ENCODE measurements around the gene ARAF.

ARAF gene

DNA sequence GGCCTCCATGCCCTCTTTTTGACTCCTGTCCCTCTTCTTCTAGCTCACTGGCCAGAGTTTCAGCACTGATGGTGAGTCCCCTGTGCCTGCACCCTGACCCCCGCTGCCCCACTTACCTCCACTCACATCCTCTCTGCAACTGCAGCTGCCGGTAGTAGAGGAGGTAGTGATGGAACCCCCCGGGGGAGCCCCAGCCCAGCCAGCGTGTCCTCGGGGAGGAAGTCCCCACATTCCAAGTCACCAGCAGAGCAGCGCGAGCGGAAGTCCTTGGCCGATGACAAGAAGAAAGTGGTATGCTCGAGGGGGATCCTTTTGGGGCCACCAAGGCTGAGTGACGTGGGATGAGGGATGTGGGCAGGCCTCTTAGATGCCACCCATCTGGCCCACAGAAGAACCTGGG, 5.8 kb downstream of the ARAF start:
- ChIA-PET POLR2A (no interaction called here), CTCF (no interaction called here)
- Histone ChIP-seq H3K4me3 (ENCODE audit: low read depth, low read length) (no peak overlapping the region), H3K4me1 (ENCODE audit: control insufficient read depth, insufficient read depth, low read length) (no peaks in the 10 kb centered on the region), H3K9me3 (ENCODE audit: control insufficient read depth, insufficient read depth, low read depth, low read length) (no peaks in the 10 kb centered on the region), H3K27ac (ENCODE audit: extremely low read depth, low read depth, low read length) (no peak overlapping the region), H3K36me3 (ENCODE audit: control insufficient read depth in 2 of 2, insufficient read depth in 1 of 2, low read length in 2 of 2) (peaks cover 0 to 82% of the 10 kb centered on the region in 2 experiments; a peak in 1 of 3 replicates)
- TF ChIP-seq RBAK (tag by site-specific recombination; IDR thresholded peaks at IDR 0.05) (no peak), ZNF76 (tag by site-specific recombination; IDR thresholded peaks at IDR 0.05; ENCODE audit: borderline replicate concordance, low read depth) (no peak), ZNF549 (tag by site-specific recombination; IDR thresholded peaks at IDR 0.05) (no peak), ZNF341 (tag by site-specific recombination; IDR thresholded peaks at IDR 0.05; ENCODE audit: low read depth) (no peak), ZNF626 (tag by site-specific recombination; IDR thresholded peaks at IDR 0.05) (no peak), ZNF114 (tag by site-specific recombination; IDR thresholded peaks at IDR 0.05) (no peak)
- TF ChIP-seq, protein P1, sequence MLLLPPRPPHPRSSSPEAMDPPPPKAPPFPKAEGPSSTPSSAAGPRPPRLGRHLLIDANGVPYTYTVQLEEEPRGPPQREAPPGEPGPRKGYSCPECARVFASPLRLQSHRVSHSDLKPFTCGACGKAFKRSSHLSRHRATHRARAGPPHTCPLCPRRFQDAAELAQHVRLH (tag by site-specific recombination; IDR thresholded peaks at IDR 0.05) = no peak
- TF ChIP-seq, protein P2, sequence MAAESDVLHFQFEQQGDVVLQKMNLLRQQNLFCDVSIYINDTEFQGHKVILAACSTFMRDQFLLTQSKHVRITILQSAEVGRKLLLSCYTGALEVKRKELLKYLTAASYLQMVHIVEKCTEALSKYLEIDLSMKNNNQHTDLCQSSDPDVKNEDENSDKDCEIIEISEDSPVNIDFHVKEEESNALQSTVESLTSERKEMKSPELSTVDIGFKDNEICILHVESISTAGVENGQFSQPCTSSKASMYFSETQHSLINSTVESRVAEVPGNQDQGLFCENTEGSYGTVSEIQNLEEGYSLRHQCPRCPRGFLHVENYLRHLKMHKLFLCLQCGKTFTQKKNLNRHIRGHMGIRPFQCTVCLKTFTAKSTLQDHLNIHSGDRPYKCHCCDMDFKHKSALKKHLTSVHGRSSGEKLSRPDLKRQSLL (tag by site-specific recombination; IDR thresholded peaks at IDR 0.05) = no peak

DNA sequence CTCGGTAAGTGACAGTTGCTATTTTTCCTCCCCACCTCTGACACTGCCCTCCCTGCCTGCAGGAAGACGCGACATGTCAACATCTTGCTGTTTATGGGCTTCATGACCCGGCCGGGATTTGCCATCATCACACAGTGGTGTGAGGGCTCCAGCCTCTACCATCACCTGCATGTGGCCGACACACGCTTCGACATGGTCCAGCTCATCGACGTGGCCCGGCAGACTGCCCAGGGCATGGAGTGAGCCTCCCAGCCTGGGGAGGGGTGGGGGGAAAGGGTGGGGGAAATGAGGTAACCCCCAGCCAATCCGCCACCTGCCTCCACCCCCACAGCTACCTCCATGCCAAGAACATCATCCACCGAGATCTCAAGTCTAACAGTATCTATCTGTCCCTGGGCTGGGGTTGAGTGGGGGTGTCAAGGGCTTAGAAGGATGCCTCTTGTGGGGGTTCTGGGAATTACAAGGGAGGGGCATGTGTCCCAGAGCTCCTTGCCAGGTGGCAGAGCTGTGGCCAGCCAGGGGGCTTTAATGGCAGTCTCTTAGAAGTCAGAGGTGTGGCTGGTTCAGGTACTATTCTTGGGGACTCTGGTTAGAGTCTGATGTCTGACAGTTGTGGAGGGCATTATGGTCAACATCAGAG, 7.8 kb downstream of the ARAF start:
- POLR2A ChIA-PET = no interaction called here
- Histone ChIP-seq H3K27ac (ENCODE audit: extremely low read depth, low read depth, low read length) (no peak overlapping the region), H3K9me3 (ENCODE audit: control insufficient read depth, insufficient read depth, low read depth, low read length) (no peaks in the 10 kb centered on the region), H3K4me1 (ENCODE audit: control insufficient read depth, insufficient read depth, low read length) (no peaks in the 10 kb centered on the region), H3K4me3 (ENCODE audit: low read depth, low read length) (no peak overlapping the region), H3K36me3 (ENCODE audit: control insufficient read depth in 2 of 2, insufficient read depth in 1 of 2, low read length in 2 of 2) (peaks cover 0 to 73% of the 10 kb centered on the region in 2 experiments; a peak in 1 of 3 replicates)
- CTCF ChIA-PET = interaction anchor here (0.7 to 1.0 kb wide), 3 partner anchors 12 to 75 kb away, joined by 3 read pairs; no protein-coding TSS in a partner anchor
- TF ChIP-seq ZSCAN16 (tag by site-specific recombination; IDR thresholded peaks at IDR 0.05) (no peak), ZFP69B (tag by site-specific recombination; IDR thresholded peaks at IDR 0.05) (no peak), ZNF48 (tag by site-specific recombination; IDR thresholded peaks at IDR 0.05) (no peak), ZNF292 (tag by site-specific recombination; IDR thresholded peaks at IDR 0.05; ENCODE audit: borderline replicate concordance, low read depth) (no peak), PRDM1 (tag by site-specific recombination; IDR thresholded peaks at IDR 0.05) (no peak), ZBTB8A (tag by site-specific recombination; IDR thresholded peaks at IDR 0.05) (no peak), ZSCAN23 (tag by site-specific recombination; IDR thresholded peaks at IDR 0.05) (no peak), ZNF549 (tag by site-specific recombination; IDR thresholded peaks at IDR 0.05) (no peak), ZNF837 (tag by site-specific recombination; IDR thresholded peaks at IDR 0.05) (no peak), ZNF560 (tag by site-specific recombination; IDR thresholded peaks at IDR 0.05; ENCODE audit: borderline replicate concordance) (no peak), ZNF2 (tag by site-specific recombination; IDR thresholded peaks at IDR 0.05) (no peak)
- TF ChIP-seq, protein P3, sequence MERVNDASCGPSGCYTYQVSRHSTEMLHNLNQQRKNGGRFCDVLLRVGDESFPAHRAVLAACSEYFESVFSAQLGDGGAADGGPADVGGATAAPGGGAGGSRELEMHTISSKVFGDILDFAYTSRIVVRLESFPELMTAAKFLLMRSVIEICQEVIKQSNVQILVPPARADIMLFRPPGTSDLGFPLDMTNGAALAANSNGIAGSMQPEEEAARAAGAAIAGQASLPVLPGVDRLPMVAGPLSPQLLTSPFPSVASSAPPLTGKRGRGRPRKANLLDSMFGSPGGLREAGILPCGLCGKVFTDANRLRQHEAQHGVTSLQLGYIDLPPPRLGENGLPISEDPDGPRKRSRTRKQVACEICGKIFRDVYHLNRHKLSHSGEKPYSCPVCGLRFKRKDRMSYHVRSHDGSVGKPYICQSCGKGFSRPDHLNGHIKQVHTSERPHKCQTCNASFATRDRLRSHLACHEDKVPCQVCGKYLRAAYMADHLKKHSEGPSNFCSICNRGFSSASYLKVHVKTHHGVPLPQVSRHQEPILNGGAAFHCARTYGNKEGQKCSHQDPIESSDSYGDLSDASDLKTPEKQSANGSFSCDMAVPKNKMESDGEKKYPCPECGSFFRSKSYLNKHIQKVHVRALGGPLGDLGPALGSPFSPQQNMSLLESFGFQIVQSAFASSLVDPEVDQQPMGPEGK (tag by site-specific recombination; IDR thresholded peaks at IDR 0.05) = no peak
- TF ChIP-seq, protein P4, sequence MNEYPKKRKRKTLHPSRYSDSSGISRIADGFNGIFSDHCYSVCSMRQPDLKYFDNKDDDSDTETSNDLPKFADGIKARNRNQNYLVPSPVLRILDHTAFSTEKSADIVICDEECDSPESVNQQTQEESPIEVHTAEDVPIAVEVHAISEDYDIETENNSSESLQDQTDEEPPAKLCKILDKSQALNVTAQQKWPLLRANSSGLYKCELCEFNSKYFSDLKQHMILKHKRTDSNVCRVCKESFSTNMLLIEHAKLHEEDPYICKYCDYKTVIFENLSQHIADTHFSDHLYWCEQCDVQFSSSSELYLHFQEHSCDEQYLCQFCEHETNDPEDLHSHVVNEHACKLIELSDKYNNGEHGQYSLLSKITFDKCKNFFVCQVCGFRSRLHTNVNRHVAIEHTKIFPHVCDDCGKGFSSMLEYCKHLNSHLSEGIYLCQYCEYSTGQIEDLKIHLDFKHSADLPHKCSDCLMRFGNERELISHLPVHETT (tag by site-specific recombination; IDR thresholded peaks at IDR 0.05) = no peak
